ENCODE data around the gene OIP5. TPM values are rescaled to one million over a fixed set of nuclear protein-coding genes. Genes with fewer than 3 reads are reported as not detected.
A peak's percentile ranks its signal among the peaks of the same experiment; 100 is the strongest.
"Not testable (repeated sequence)": the region's sequence is repeated elsewhere in the genome, so short reads cannot be mapped to it uniquely, and the experiment has no call there.

The OIP5 gene
- 0.51 TPM for total RNA-seq
- long read RNA-seq: 0 reads

DNA sequence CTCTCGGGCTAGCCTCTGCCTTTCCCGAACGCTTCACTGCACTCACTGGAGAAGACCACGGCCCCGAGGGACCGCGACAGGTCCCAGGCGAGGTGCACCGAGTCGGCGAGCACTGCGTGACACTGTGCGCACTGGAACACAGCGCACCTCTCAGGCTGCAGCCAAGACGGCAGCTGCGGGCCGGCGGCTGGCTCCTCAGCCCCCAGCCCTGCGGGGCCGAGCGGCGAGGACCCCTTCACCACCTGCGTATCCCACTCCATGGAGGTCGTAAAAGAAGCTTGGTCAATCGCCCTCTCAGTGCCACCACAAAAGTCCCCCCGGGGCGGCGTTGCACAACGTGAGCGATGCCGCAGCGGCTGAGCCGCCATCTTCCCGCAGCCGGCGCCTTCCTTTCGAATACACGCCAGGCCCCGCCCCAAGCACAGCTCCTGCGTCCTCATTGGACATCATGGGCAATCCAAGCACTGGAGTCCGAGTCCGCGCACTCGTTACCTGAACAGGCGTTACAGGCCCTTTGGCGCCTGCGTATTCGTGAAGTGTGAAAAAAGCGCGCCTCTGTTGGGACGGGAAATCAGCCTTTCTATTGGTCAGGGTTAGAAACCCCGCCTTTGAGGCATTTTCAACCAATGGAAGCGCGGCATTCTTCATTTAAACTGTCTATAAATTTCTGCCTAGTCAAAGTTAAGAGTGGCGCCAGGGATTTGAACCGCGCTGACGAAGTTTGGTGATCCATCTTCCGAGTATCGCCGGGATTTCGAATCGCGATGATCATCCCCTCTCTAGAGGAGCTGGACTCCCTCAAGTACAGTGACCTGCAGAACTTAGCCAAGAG lies at the start of gene OIP5, which contains the start of gene NUSAP1:
TSS of gene OIP5 (minus strand) at position 398 of the 832 bp plus-strand sequence. CDS start at position 368, 30 bp downstream.
TSS of gene NUSAP1 (plus strand) at position 688 of the 832 bp plus-strand sequence. CDS start at position 765, 77 bp downstream.
- DNase-seq (ENCODE audit: missing footprints) (peak; percentile 99), ATAC-seq (peak; percentile 100)
- intact Hi-C loops (cut with DNase I): loop anchor here (2.0 to 5.0 kb wide), 2 partner anchors 102 to 425 kb away; partner anchors contain the start of genes CHP1 and EXD1

- ATAC-seq (no peak), DNase-seq (ENCODE audit: missing footprints) (no peak)
- intact Hi-C loops (cut with DNase I): no loop called here
Measured at GRCh38 chr15:41377978-41378377, 45.6 kb upstream of the OIP5 start.

GRCh38 chr15:41367418-41367817 lies 35.0 kb upstream of the OIP5 start:
- intact Hi-C loops (cut with DNase I): no loop called here
- DNase-seq (ENCODE audit: missing footprints) (no peak), ATAC-seq (peak; percentile 69)

- ATAC-seq (no peak), DNase-seq (ENCODE audit: missing footprints) (no peak)
- intact Hi-C loops (cut with DNase I): no loop called here
Measured at GRCh38 chr15:41354371-41354770, 22.0 kb upstream of the OIP5 start.

GRCh38 chr15:41350057-41350717 lies 17.8 kb upstream of the OIP5 start:
- no peak for ATAC-seq
- no peak for DNase-seq (ENCODE audit: missing footprints)
- intact Hi-C loops (cut with DNase I): no loop called here

GRCh38 chr15:41347236-41347635 lies 14.8 kb upstream of the OIP5 start:
- intact Hi-C loops (cut with DNase I): no loop called here
- ATAC-seq (no peak), DNase-seq (ENCODE audit: missing footprints) (no peak)

- intact Hi-C loops (cut with DNase I): no loop called here
- DNase-seq (ENCODE audit: missing footprints) (no peak), ATAC-seq (no peak)
Measured at GRCh38 chr15:41341519-41341918, 9.1 kb upstream of the OIP5 start.

DNA sequence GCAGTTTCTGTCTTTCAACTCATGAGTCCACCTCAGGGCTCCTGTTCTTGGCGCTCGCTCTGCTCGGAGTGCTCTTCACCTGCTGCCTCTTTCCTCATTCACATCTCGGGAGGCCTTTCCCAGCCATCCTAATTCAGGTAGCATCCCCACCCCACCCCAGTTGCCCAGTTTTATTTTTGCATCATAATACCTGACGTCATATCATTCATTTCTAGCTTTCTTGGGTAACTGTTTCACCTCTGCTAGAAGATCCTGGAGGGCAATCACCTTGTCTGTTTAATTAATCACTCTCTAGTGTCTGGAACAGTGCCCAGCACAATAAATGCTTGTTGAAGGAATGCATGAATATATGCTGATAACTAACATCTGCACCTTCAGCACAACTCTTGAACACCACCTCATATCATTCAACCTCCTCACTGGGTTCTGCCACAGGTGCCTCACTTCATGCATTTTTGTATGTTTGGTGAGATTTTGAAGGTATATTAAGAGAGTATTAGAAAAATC lies 7.9 kb upstream of the OIP5 start:
- DNase-seq (ENCODE audit: missing footprints) (no peak), ATAC-seq (no peak)
- intact Hi-C loops (cut with DNase I): no loop called here

DNA sequence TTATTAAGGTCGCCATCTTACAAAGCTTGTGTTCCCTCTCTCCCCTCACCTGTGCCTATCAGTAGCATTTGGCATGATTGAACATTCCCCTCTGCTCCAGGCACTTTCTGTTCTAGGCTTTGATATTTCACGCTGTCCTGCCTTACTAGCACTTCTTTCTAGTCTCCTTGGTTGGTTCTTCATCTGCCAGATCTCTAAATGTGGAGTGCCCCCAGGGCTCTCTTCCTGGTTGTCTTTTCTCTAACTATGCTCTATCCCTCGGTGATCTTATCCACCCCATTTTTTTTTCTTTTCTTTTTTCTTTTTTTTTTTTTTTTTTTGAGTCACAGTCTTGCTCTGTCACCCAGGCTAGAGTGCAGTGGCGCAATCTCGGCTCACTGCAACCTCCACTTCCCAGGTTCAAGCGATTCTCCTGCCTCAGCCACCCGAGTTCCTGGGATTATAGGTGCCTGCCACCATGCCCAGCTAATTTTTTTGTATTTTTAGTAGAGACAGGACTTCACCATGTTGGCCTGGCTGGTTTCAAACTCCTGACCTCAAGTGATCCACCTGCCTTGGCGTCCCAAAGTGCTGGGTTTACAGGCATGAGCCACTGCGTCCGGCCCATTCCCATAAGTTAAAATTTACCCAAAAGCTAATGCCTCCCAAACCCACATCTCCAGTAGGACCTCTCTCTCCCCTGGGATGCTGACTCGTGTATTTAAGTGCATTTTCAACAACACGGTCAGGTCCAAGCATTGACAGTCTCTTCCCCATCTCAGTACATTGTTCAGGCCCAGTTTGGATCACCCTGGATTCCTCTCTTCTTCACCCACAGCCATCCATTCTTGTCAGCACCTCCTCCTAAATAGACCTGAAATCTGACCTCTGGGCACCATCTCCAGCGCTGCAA lies 5.5 kb upstream of the OIP5 start:
- ATAC-seq (no peak), DNase-seq (ENCODE audit: missing footprints) (no peak)
- intact Hi-C loops (cut with DNase I): no loop called here

DNA sequence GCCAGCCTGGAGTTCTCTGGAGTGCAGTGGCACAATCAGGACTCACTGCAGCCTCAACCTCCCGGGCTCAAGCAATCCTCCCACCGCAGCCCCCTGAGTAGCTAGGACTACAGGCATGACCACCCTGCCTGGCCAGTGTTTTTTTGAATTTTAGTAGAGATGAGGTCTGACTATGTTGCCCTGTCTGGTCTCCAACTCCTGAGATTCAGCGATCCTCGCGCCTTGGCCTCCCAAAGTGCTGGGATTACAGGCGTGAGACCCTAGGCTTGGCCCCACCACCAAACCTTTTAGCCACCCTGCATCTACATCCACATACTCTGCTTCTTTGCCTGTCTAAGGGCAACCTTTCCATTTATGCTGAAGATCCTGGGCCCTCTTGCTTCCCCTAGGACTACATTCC lies 4.7 kb upstream of the OIP5 start:
- intact Hi-C loops (cut with DNase I): no loop called here
- no peak for ATAC-seq
- DNase-seq (ENCODE audit: missing footprints): no peak

DNA sequence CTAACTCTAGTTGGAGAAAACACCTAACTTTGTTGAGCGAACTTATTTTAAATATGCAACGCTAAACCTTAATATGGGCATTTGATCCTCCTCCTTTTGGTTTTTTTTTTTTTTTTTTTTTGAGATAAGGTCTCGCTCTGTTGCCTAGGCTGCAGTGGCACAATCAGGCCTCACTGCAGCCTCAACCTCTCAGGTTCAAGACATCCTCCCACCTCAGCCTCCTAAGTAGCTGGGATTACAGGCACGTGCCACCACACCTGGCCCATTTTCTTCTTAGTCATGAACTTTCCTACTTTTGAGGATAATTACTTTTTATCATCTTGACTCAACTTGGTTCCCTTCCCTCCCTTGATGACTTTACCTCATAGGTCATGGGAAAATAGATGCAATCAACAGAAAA lies 4.2 kb upstream of the OIP5 start:
- ATAC-seq (no peak), DNase-seq (ENCODE audit: missing footprints) (no peak)
- intact Hi-C loops (cut with DNase I): no loop called here

DNA sequence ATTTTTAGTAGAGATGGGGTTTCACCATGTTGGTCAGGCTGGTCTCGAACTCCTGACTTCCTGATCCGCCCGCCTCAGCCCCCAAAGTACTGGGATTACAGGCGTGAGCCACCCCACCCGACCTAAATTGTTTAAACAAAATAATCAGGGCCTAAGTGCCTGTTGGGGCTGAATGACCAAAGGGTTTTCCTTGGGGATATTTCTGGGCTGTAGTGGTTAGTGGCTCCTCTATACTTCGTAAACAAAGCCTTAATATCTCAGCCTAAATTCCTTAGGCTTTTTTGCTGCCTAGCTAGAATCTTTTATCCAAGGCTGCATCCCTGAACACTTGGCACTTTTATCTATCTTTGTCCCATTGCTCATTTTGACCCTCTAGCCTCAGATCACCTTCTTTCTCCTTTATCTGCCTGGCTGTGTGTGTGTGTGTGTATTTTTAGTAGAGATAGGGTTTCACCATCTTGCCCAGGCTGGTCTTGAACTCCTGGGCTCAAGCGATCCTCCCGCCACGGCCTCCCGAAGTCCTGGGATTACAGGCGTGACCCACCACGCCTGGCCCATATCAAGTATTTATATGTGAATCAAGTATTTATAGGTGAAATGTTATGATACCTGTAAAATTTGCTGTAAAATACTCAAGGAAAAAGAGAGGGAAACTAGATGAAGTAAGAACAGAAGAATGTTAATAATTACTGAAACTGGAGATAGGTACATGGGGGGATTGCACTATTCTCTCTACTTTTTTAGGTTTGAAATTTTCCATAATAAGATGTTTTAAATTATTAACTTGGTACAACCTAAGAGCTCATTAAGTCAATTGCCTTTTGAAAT lies 2.1 kb upstream of the OIP5 start:
- no peak for ATAC-seq
- intact Hi-C loops (cut with DNase I): loop anchor here (5.0 kb wide), 1 partner anchor 427 kb away; no protein-coding TSS in a partner anchor
- DNase-seq (ENCODE audit: missing footprints): no peak

GRCh38 chr15:41333026-41333562 lies 703 bp upstream of the OIP5 start:
- DNase-seq (ENCODE audit: missing footprints): no peak
- intact Hi-C loops (cut with DNase I): loop anchor here (2.0 to 5.0 kb wide), 2 partner anchors 102 to 426 kb away; partner anchors contain the start of genes CHP1 and EXD1
- ATAC-seq: peak; percentile 1

DNA sequence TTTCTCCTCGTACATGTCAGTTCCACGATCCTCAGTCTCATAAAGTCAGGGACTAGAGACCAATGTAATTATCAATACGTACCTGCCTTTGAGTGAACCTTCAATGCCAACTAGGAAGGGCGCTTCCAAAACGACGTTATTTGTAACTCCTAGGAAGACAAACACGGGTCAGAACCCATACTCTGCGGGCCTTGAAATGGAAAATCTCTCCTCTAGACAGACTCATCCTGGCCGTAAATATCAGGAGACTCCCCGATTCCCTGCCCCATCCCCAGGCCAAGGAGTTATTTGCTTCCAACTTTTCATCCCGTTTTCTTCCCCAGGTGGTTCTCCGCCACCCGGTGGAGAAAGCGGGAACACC lies 578 bp downstream of the OIP5 start:
- DNase-seq (ENCODE audit: missing footprints) (no peak), ATAC-seq (no peak)
- intact Hi-C loops (cut with DNase I): loop anchor here (2.0 to 5.0 kb wide), 2 partner anchors 101 to 425 kb away; partner anchors contain the start of genes CHP1 and EXD1

DNA sequence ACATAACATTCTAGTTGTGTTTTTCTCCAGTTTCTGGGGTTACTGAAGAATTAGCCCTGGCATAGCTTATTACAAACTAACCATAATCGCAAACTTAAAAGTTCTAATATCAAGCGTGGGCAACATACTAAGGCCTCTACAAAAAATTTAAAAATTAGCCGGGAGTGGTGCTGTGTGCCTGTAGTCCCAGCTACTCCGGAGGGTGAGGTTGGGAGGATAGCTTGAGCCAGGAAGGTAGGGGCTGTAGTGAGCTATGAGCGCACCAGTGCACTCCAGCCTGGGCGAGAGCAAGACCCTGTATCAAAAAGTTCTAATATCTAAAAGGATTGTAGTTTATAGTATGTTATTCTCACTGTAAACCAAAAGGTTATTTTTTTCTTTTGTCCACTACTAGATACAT lies 1.1 kb downstream of the OIP5 start:
- no peak for ATAC-seq
- no peak for DNase-seq (ENCODE audit: missing footprints)
- intact Hi-C loops (cut with DNase I): loop anchor here (5.0 kb wide), 1 partner anchor 424 kb away; no protein-coding TSS in a partner anchor

DNA sequence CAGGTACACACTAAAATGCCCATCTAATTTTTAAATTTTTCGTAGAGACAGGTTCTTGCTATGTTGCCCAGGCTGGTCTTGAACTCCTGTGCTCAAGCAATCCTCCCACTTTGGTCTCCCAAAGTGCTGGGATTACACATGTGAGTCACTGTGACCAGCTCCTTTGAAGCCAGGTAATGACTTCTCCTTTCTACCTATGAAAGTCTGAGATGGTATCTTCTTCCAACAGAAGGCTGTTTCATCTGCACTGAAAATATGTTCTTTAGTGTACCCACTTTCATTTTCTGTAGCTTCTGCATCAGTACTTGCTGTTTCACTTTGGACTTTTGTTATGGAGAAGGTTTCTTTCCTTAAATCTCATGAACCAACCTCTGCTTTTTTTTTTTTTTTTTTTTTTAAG lies 8.8 kb downstream of the OIP5 start:
- intact Hi-C loops (cut with DNase I): no loop called here
- no peak for ATAC-seq
- no peak for DNase-seq (ENCODE audit: missing footprints)

DNA sequence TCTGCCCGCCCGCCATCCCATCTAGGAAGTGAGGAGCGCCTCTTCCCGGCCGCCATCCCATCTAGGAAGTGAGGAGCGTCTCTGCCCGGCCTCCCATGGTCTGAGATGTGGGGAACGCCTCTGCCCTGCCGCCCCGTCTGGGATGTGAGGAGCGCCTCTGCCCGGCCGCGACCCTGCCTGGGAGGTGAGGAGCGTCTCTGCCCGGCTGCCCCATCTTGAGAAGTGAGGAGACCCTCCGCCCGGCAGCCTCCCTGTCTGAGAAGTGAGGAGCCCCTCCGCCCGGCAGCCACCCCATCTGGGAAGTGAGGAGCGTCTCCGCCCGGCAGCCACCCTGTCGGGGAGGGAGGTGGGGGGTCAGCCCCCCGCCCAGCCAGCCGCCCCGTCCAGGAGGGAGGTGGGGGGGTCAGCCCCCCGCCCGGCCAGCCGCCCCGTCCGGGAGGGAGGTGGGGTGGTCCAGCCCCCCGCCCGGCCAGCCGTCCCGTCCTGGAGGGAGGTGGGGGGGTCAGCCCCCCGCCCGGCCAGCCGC lies 11.5 kb downstream of the OIP5 start:
- DNase-seq (ENCODE audit: missing footprints); ATAC-seq; intact Hi-C loops (cut with DNase I): not testable (repeated sequence)
